ENCODE measurements around the gene CRB2. TPM values are rescaled to one million over a fixed set of nuclear protein-coding genes. Genes with fewer than 3 reads are reported as not detected.

CRB2 gene
- polyA plus RNA-seq, 4 donors, result 0.06 to 0.47 TPM; not detected in 2

DNA sequence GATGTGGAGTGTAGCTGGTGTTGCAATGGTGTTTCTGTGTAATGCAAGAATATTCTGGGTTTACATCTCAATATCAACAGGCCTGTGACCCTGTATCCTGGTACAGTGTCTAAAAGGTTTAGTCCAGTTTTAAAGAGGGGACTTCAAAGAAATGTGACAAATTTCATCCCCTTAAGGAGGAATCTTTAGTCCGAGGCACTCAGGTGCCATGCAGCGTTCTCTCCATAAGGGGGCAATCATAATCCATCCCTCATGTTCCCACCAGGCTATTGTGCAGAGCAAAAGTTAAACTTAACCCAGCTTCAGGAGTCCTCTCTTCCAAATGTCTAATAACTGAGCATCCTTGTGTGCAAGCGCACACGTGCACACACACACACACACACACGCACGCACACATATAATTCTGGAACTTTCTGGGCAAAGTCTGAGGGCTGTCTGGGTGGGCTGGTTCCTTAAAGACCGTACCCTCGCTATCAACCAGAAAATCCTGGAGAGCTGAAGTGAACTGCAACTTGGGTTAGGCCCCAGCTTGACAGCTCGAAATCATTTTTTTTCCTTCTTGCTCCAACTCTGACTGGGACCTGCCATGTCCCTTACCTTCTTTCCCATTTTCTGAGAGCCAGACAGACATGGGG, 46.0 kb downstream of the CRB2 start:
- peak; percentile 51 to 60 for DNase-seq
- no peak for FAIRE-seq
- no peak overlapping the region for H3K27ac ChIP-seq (ENCODE audit: low read depth in 1 of 3, low read length in 2 of 3)

DNA sequence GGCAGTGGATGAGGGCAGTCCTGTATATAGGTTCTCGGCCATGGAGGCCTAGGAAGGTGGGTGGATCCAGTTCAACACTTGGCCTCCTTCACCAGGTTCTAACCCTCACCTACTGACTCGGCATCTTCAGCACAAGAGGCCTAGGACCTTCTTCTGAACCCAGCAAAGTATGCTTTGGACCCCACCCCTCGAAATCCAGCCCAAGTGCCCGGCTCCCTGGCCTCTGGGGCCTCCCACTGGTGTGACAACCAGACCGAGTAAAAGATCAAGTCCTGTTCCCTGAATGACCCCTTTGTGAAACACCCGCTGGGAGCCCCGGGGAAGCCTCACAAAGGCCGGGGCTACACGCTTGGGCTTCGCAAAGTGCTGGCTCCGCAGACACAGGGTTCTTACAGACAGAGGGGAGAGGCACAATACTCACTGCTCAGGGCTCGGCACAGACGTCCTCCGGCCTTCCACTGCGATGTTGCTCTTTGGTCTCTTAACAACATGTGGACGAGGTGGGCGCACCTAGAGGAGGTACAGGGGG, 47.0 kb downstream of the CRB2 start:
- 90 to 92% (median 92%) methylated on average over 17 of the region's 17 CpGs for WGBS, 3 donors
- no peak overlapping the region for H3K27ac ChIP-seq (ENCODE audit: low read depth in 1 of 3, low read length in 2 of 3)
- DNase-seq, result no peak

More for the DNA sequence above, 46.0 kb downstream of the CRB2 start:
- no peaks in the 10 kb centered on the region for H3K9me3 ChIP-seq (ENCODE audit: control insufficient read depth in 2 of 2, insufficient read depth in 1 of 2, low read depth in 1 of 2, low read length in 1 of 2)
- no peaks in the 10 kb centered on the region for H3K4me1 ChIP-seq (ENCODE audit: control insufficient read depth in 3 of 3, insufficient read depth in 2 of 3, low read depth in 1 of 3, low read length in 2 of 3)
- WGBS, 3 donors, result 41 to 63% (median 59%) methylated on average over 9 of the region's 9 CpGs
- H3K27me3 ChIP-seq (ENCODE audit: control insufficient read depth in 3 of 3, insufficient read depth in 3 of 3, low read length in 3 of 3), result no peaks in the 10 kb centered on the region
- H3K36me3 ChIP-seq (ENCODE audit: control insufficient read depth in 3 of 3, insufficient read depth in 2 of 3, low read depth in 1 of 3, low read length in 3 of 3), result peaks cover 0 to 54% (median 0%) of the 10 kb centered on the region in 3 donors
- H3K4me3 ChIP-seq (ENCODE audit: low read depth in 1 of 3, low read length in 3 of 3), result no peak overlapping the region

DNA sequence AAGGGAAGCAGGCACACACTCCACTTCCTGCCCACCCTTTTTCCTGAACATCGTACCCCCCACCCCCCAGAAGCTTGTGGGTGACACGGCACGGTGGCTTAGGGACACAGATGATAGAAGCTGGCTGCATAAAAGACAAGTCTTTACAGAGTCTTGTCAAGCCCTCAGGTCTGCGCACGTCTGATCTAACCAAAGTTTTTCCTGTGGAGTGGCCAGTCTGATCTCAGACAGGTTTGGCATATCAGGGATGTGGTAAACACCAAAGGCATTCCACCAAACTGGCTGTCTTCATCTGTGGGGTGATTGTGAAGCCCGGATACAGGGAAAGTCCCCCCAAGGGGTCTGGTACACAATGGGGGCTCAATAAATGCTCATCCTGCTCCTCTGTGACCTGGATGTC, 50.0 kb downstream of the CRB2 start:
- H3K9me3 ChIP-seq (ENCODE audit: control insufficient read depth in 2 of 2, insufficient read depth in 1 of 2, low read depth in 1 of 2, low read length in 1 of 2), result no peaks in the 10 kb centered on the region
- no peak for FAIRE-seq
- H3K4me3 ChIP-seq (ENCODE audit: low read depth in 1 of 3, low read length in 3 of 3), result no peak overlapping the region
- DNase-seq, result no peak
- WGBS, 3 donors, result 76 to 87% (median 83%) methylated on average over 6 of the region's 6 CpGs
- no peaks in the 10 kb centered on the region for H3K4me1 ChIP-seq (ENCODE audit: control insufficient read depth in 3 of 3, insufficient read depth in 2 of 3, low read depth in 1 of 3, low read length in 2 of 3)
- peaks cover 0 to 59% (median 0%) of the 10 kb centered on the region in 3 donors for H3K36me3 ChIP-seq (ENCODE audit: control insufficient read depth in 3 of 3, insufficient read depth in 2 of 3, low read depth in 1 of 3, low read length in 3 of 3)
- no peak overlapping the region for H3K27ac ChIP-seq (ENCODE audit: low read depth in 1 of 3, low read length in 2 of 3)
- H3K27me3 ChIP-seq (ENCODE audit: control insufficient read depth in 3 of 3, insufficient read depth in 3 of 3, low read length in 3 of 3), result no peaks in the 10 kb centered on the region

More for the DNA sequence above, 47.0 kb downstream of the CRB2 start:
- Histone ChIP-seq H3K36me3 (ENCODE audit: control insufficient read depth in 3 of 3, insufficient read depth in 2 of 3, low read depth in 1 of 3, low read length in 3 of 3) (peaks cover 0 to 59% (median 0%) of the 10 kb centered on the region in 3 donors), H3K27me3 (ENCODE audit: control insufficient read depth in 3 of 3, insufficient read depth in 3 of 3, low read length in 3 of 3) (no peaks in the 10 kb centered on the region), H3K9me3 (ENCODE audit: control insufficient read depth in 2 of 2, insufficient read depth in 1 of 2, low read depth in 1 of 2, low read length in 1 of 2) (no peaks in the 10 kb centered on the region), H3K4me3 (ENCODE audit: low read depth in 1 of 3, low read length in 3 of 3) (no peak overlapping the region), H3K4me1 (ENCODE audit: control insufficient read depth in 3 of 3, insufficient read depth in 2 of 3, low read depth in 1 of 3, low read length in 2 of 3) (no peaks in the 10 kb centered on the region)
- FAIRE-seq, result no peak

DNA sequence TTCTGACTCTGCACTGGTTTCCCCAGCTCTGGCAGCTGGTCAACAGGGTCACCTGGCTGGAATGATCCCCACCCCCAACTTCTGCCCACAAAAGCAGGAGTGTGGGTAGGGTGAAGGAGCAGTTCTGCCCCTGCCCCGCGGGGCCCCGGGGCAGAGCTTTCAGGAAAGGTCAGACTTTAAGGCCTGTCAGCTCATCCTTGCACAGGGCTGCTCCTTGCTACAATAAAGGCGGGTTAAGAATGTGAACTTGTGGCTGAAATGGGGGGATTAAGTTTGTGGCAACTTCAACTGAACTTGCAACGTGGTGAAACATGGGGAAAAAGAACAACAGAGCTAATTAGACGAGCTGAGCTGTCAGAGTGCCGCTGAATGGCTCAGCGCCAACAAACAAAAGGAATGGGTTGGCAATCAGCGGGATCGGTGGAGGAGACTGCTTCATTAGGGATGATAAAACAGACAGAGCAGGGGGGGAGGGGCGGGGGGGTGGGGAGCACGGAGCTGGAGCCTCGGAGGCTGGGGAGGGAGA, 50.8 kb downstream of the CRB2 start:
- WGBS, 3 donors, result 41 to 63% (median 49%) methylated on average over 10 to 13 of the region's 13 CpGs
- Histone ChIP-seq H3K4me1 (ENCODE audit: control insufficient read depth in 3 of 3, insufficient read depth in 2 of 3, low read depth in 1 of 3, low read length in 2 of 3) (no peaks in the 10 kb centered on the region), H3K4me3 (ENCODE audit: low read depth in 1 of 3, low read length in 3 of 3) (no peak overlapping the region), H3K27ac (ENCODE audit: low read depth in 1 of 3, low read length in 2 of 3) (no peak overlapping the region), H3K27me3 (ENCODE audit: control insufficient read depth in 3 of 3, insufficient read depth in 3 of 3, low read length in 3 of 3) (no peaks in the 10 kb centered on the region), H3K36me3 (ENCODE audit: control insufficient read depth in 3 of 3, insufficient read depth in 2 of 3, low read depth in 1 of 3, low read length in 3 of 3) (peaks cover 0 to 62% (median 0%) of the 10 kb centered on the region in 3 donors), H3K9me3 (ENCODE audit: control insufficient read depth in 2 of 2, insufficient read depth in 1 of 2, low read depth in 1 of 2, low read length in 1 of 2) (no peaks in the 10 kb centered on the region)
- DNase-seq, result no peak
- FAIRE-seq, result no peak

DNA sequence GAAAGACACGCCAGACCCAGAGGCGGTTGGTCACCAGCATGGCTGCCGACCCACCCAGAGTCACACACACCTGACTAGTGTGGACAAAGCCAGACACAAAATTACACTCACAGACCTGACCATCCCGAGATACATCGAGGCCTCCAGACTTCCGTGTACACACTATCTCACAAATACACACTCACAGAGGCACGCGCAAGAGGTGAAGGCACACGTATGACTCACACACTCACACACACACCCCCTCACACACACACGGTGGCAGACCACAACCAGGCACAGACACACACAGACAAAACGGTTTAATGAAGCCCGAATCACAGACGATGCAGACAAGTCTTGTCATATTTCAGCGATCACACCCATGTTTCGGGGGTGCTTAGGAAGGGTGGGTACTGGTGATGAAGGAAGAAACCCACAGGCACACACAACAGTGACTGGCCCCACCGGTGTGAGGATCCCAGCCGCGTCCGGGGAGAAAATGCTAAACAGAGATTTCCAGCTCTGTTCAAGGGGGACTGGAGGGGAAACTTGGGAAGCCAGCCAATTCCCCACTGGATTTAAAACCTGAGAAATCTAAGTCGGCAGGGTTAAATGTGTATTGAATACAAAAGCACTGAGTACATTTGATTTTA, 51.3 kb downstream of the CRB2 start:
- WGBS, 3 donors, result 78 to 84% (median 81%) methylated on average over 20 of the region's 20 CpGs
- Histone ChIP-seq H3K4me3 (ENCODE audit: low read depth in 1 of 3, low read length in 3 of 3) (no peak overlapping the region), H3K4me1 (ENCODE audit: control insufficient read depth in 3 of 3, insufficient read depth in 2 of 3, low read depth in 1 of 3, low read length in 2 of 3) (no peaks in the 10 kb centered on the region), H3K36me3 (ENCODE audit: control insufficient read depth in 3 of 3, insufficient read depth in 2 of 3, low read depth in 1 of 3, low read length in 3 of 3) (peaks cover 0 to 64% (median 0%) of the 10 kb centered on the region in 3 donors), H3K27me3 (ENCODE audit: control insufficient read depth in 3 of 3, insufficient read depth in 3 of 3, low read length in 3 of 3) (no peaks in the 10 kb centered on the region), H3K9me3 (ENCODE audit: control insufficient read depth in 2 of 2, insufficient read depth in 1 of 2, low read depth in 1 of 2, low read length in 1 of 2) (no peaks in the 10 kb centered on the region), H3K27ac (ENCODE audit: low read depth in 1 of 3, low read length in 2 of 3) (no peak overlapping the region)
- DNase-seq (no peak), FAIRE-seq (no peak)

DNA sequence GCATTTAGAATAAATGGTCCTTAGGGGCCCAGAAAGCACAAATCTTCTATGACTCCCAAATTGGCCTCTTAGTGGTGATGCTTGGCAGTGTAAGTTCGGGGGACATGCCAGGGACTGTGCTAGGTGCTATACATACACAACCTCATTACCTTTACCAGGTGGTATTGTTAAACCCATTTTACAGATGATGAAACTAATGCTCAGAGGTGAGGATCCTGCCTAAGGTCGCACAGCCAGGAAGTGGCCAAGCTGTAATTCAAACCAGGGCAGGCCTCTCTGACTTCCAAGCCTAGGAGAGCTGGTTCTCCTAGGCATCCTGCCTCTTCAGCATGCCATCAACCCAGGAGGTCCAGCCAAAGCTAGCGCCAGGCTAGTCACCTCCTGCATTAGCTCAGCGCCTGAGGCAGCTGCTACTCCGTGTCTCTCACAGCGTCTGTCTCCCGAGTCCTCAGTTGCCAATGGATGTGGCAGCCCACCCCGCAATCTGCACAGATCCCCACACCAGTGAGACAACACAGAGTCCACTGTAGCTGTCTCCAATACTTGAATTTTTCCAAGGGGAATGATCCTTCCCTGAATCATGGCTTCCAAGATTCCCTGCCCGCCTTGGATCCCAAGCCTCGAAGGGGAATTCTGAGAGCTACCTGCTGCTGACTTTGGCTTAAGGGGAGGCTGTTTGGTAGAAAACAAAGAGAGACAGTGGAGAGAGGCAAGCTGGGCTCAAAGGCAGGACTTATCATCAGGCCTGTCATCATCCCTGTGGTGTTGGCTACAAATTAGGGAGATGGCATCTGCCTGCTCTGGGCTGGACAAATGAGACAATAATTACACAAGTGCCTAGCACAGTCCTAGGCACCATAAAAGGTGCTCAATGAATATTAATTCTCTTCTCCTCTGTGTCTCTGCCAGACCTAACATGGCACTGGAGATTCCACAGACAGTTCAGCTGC, 52.6 kb downstream of the CRB2 start:
- Histone ChIP-seq H3K9me3 (ENCODE audit: control insufficient read depth in 2 of 2, insufficient read depth in 1 of 2, low read depth in 1 of 2, low read length in 1 of 2) (no peaks in the 10 kb centered on the region), H3K4me1 (ENCODE audit: control insufficient read depth in 3 of 3, insufficient read depth in 2 of 3, low read depth in 1 of 3, low read length in 2 of 3) (no peaks in the 10 kb centered on the region), H3K27ac (ENCODE audit: low read depth in 1 of 3, low read length in 2 of 3) (no peak overlapping the region), H3K4me3 (ENCODE audit: low read depth in 1 of 3, low read length in 3 of 3) (no peak overlapping the region), H3K36me3 (ENCODE audit: control insufficient read depth in 3 of 3, insufficient read depth in 2 of 3, low read depth in 1 of 3, low read length in 3 of 3) (peaks cover 0 to 61% (median 0%) of the 10 kb centered on the region in 3 donors), H3K27me3 (ENCODE audit: control insufficient read depth in 3 of 3, insufficient read depth in 3 of 3, low read length in 3 of 3) (no peaks in the 10 kb centered on the region)
- 89 to 96% (median 95%) methylated on average over 10 of the region's 10 CpGs for WGBS, 3 donors
- FAIRE-seq, result no peak
- no peak for DNase-seq

DNA sequence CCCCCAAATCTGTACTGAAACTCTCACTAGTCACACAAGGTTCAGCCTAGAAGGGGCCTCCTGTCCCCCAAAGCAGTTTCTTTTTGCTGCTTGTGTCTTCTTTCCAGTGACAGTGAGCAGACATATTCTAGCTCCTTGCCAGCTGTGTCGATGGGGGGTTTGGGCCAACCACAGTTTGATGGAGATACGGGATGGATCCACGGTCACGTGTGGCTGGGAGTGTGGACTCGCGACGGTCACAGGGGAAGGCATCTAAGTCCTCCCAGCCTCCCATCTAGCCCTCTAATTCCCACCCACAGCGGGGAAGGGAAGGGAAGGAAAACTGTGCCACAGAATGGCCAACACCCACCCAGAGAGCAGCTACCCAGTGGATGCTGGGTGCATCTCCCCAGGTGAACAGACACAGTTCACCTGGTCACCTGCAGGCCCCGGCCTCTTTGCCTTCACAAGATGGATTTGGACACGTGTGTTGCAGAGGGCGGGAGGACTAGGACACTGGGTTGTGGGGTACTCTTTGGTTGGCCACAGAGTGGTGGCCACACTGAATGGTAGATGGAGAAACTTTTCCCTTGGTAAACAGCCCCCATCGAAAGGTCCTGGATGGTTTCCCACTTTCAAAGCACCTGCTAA, 54.4 kb downstream of the CRB2 start:
- H3K27ac ChIP-seq (ENCODE audit: low read depth in 1 of 3, low read length in 2 of 3), result no peak overlapping the region
- 95 to 96% (median 96%) methylated on average over 11 to 12 of the region's 12 CpGs for WGBS, 3 donors
- H3K4me1 ChIP-seq (ENCODE audit: control insufficient read depth in 3 of 3, insufficient read depth in 2 of 3, low read depth in 1 of 3, low read length in 2 of 3), result no peaks in the 10 kb centered on the region
- DNase-seq, result no peak
- no peaks in the 10 kb centered on the region for H3K27me3 ChIP-seq (ENCODE audit: control insufficient read depth in 3 of 3, insufficient read depth in 3 of 3, low read length in 3 of 3)
- H3K36me3 ChIP-seq (ENCODE audit: control insufficient read depth in 3 of 3, insufficient read depth in 2 of 3, low read depth in 1 of 3, low read length in 3 of 3), result peaks cover 0 to 71% (median 0%) of the 10 kb centered on the region in 3 donors
- no peak overlapping the region for H3K4me3 ChIP-seq (ENCODE audit: low read depth in 1 of 3, low read length in 3 of 3)
- no peaks in the 10 kb centered on the region for H3K9me3 ChIP-seq (ENCODE audit: control insufficient read depth in 2 of 2, insufficient read depth in 1 of 2, low read depth in 1 of 2, low read length in 1 of 2)
- no peak for FAIRE-seq

Data from small intestine (tissue), 7 donors.